ENCODE measurements around the gene EGLN2.
"Not testable (repeated sequence)": the region's sequence is repeated elsewhere in the genome, so short reads cannot be mapped to it uniquely, and the experiment has no call there.

EGLN2 gene

GRCh38 chr19:40850277-40850676 lies 51.3 kb downstream of the EGLN2 start, which contains the start of gene CYP2A6:
Gene CYP2A6 (minus strand): TSS chr19:40850447. CDS start chr19:40850426, 21 bp downstream.
- not testable (repeated sequence) for DNase-seq

GRCh38 chr19:40852467-40853152 lies 53.6 kb downstream of the EGLN2 start:
- DNase-seq: not testable (repeated sequence)
